ENCODE measurements around the gene CFAP99. TPM values are rescaled to one million over a fixed set of nuclear protein-coding genes. Genes with fewer than 3 reads are reported as not detected.
A peak's percentile ranks its signal among the peaks of the same experiment; 100 is the strongest.
"Not testable (repeated sequence)": the region's sequence is repeated elsewhere in the genome, so short reads cannot be mapped to it uniquely, and the experiment has no call there.

Gene CFAP99
- total RNA-seq, 1 donor, result 0.27 TPM

- DNase-seq (ENCODE audit: low read depth in 2 of 3, low spot score in 2 of 3), result no peak
Measured at GRCh38 chr4:2465032-2465431, 46.3 kb downstream of the CFAP99 start.

- DNase-seq (ENCODE audit: low read depth in 2 of 3, low spot score in 2 of 3), result not testable (repeated sequence)
Measured at GRCh38 chr4:2465544-2465943, 46.8 kb downstream of the CFAP99 start.

GRCh38 chr4:2468456-2469191 is 49.9 kb downstream of the CFAP99 start, which contains the start of gene RNF4:
Gene RNF4, plus strand, starts transcription at chr4:2469106. Its CDS starts 21,388 bp downstream, at chr4:2490494.
- DNase-seq (ENCODE audit: low read depth in 2 of 3, low spot score in 2 of 3), result peak; percentile 86 to 98 (median 96)

- DNase-seq (ENCODE audit: low read depth in 2 of 3, low spot score in 2 of 3), result peak; percentile 42 to 68 (median 68)
Measured at GRCh38 chr4:2469192-2469984, 50.6 kb downstream of the CFAP99 start.

GRCh38 chr4:2470791-2471190 is 52.0 kb downstream of the CFAP99 start:
- no peak for DNase-seq (ENCODE audit: low read depth in 2 of 3, low spot score in 2 of 3)

GRCh38 chr4:2472187-2472586 is 53.4 kb downstream of the CFAP99 start:
- no peak for DNase-seq (ENCODE audit: low read depth in 2 of 3, low spot score in 2 of 3)

GRCh38 chr4:2478229-2478628 is 59.5 kb downstream of the CFAP99 start:
- peak in 1 of 3 donors; percentile 29 for DNase-seq (ENCODE audit: low read depth in 2 of 3, low spot score in 2 of 3)

- DNase-seq (ENCODE audit: low read depth in 2 of 3, low spot score in 2 of 3), result no peak
Measured at GRCh38 chr4:2480649-2481048, 61.9 kb downstream of the CFAP99 start.

- no peak for DNase-seq (ENCODE audit: low read depth in 2 of 3, low spot score in 2 of 3)
Measured at GRCh38 chr4:2482192-2482591, 63.4 kb downstream of the CFAP99 start.

GRCh38 chr4:2482693-2483092 is 63.9 kb downstream of the CFAP99 start:
- no peak for DNase-seq (ENCODE audit: low read depth in 2 of 3, low spot score in 2 of 3)

- DNase-seq (ENCODE audit: low read depth in 2 of 3, low spot score in 2 of 3), result no peak
Measured at GRCh38 chr4:2483237-2483636, 64.5 kb downstream of the CFAP99 start.

GRCh38 chr4:2484185-2484584 is 65.4 kb downstream of the CFAP99 start:
- DNase-seq (ENCODE audit: low read depth in 2 of 3, low spot score in 2 of 3), result no peak

- DNase-seq (ENCODE audit: low read depth in 2 of 3, low spot score in 2 of 3), result peak; percentile 28 to 92 (median 84)
Measured at GRCh38 chr4:2484993-2485392, 66.2 kb downstream of the CFAP99 start.

GRCh38 chr4:2485956-2486355 is 67.2 kb downstream of the CFAP99 start:
- no peak for DNase-seq (ENCODE audit: low read depth in 2 of 3, low spot score in 2 of 3)

GRCh38 chr4:2486981-2487380 is 68.2 kb downstream of the CFAP99 start:
- DNase-seq (ENCODE audit: low read depth in 2 of 3, low spot score in 2 of 3), result no peak

- DNase-seq (ENCODE audit: low read depth in 2 of 3, low spot score in 2 of 3), result no peak
Measured at GRCh38 chr4:2487632-2488031, 68.9 kb downstream of the CFAP99 start.

- no peak for DNase-seq (ENCODE audit: low read depth in 2 of 3, low spot score in 2 of 3)
Measured at GRCh38 chr4:2489081-2489805, 70.5 kb downstream of the CFAP99 start.

GRCh38 chr4:2489841-2490552 is 71.2 kb downstream of the CFAP99 start:
- DNase-seq (ENCODE audit: low read depth in 2 of 3, low spot score in 2 of 3), result no peak

GRCh38 chr4:2492970-2493369 is 74.2 kb downstream of the CFAP99 start:
- no peak for DNase-seq (ENCODE audit: low read depth in 2 of 3, low spot score in 2 of 3)

- DNase-seq (ENCODE audit: low read depth in 2 of 3, low spot score in 2 of 3), result no peak
Measured at GRCh38 chr4:2494992-2495391, 76.2 kb downstream of the CFAP99 start.

- no peak for DNase-seq (ENCODE audit: low read depth in 2 of 3, low spot score in 2 of 3)
Measured at GRCh38 chr4:2497324-2497723, 78.6 kb downstream of the CFAP99 start.

Measured in hematopoietic multipotent progenitor cell (in vitro differentiated cells).